ENCODE measurements around the gene P2RX7. TPM values are rescaled to one million over a fixed set of nuclear protein-coding genes. Genes with fewer than 3 reads are reported as not detected.
A peak's percentile ranks its signal among the peaks of the same experiment; 100 is the strongest.

P2RX7 gene
- polyA plus RNA-seq, 1 of the 3 experiments (the other 2 are of a cell fraction) = 0.43 TPM

GRCh38 chr12:121190523-121191031 lies 57.9 kb downstream of the P2RX7 start (continued):
- TF ChIP-seq JUND (IDR thresholded peaks at IDR 0.05) (peak; percentile 50), USF2 (IDR thresholded peaks at IDR 0.05; ENCODE audit: borderline replicate concordance, low read depth, low read length) (no peak), PBX3 (IDR thresholded peaks at IDR 0.05) (peak; percentile 53), MEF2A (IDR thresholded peaks at IDR 0.05; ENCODE audit: borderline replicate concordance, low read depth) (peak; percentile 91), RXRA (IDR thresholded peaks at IDR 0.05; ENCODE audit: borderline replicate concordance, low read depth) (no peak), FOSL2 (IDR thresholded peaks at IDR 0.05; ENCODE audit: borderline replicate concordance, low read depth) (peak; percentile 72), YY1 (IDR thresholded peaks at IDR 0.05; ENCODE audit: low read depth) (no peak), RFX5 (IDR thresholded peaks at IDR 0.05; ENCODE audit: low read length) (no peak)

- no peak for DNase-seq
- Histone ChIP-seq H2AFZ (ENCODE audit: low read depth) (peak overlapping the region; percentile 57; the same call in 1 of the 2 replicates), H3K4me2 (peak overlapping the region; percentile 16; the same call in 1 of the 2 replicates), H3K27me3 (ENCODE audit: insufficient read depth) (no peaks in the 10 kb centered on the region), H3K27ac (ENCODE audit: low read depth in 2 of 2, low read length in 1 of 2) (peak overlapping the region in 1 of 2 experiments; percentile 76; a peak in 2 of 4 replicates), H3K4me3 (ENCODE audit: low read depth in 2 of 2, low read length in 1 of 2) (no peak overlapping the region), H3K9me3 (no peaks in the 10 kb centered on the region), H3K79me2 (ENCODE audit: insufficient read depth) (no peaks in the 10 kb centered on the region), H3F3A (replicated peaks; ENCODE audit: insufficient read depth) (peaks cover 4% of the 10 kb centered on the region), H3K36me3 (replicated peaks in 1 of 2; ENCODE audit: control insufficient read depth in 1 of 2, insufficient read depth in 2 of 2, low read length in 1 of 2) (no peaks in the 10 kb centered on the region), H3K9ac (no peak overlapping the region), H4K20me1 (ENCODE audit: insufficient read depth) (no peaks in the 10 kb centered on the region), H3K9me2 (no peaks in the 10 kb centered on the region), H3K4me1 (ENCODE audit: control insufficient read depth in 1 of 2, insufficient read depth in 2 of 2, low read depth in 1 of 2, low read length in 1 of 2) (peaks cover 0 to 8% of the 10 kb centered on the region in 2 experiments; a peak in 1 of 4 replicates)
- 98% methylated on average over 3 of the region's 3 CpGs for WGBS (ENCODE audit: low lambda C conversion rate)
- TF ChIP-seq REST (IDR thresholded peaks at IDR 0.05; ENCODE audit: low read depth, low read length) = no peak
- TF ChIP-seq POLR2AphosphoS5 (IDR thresholded peaks at IDR 0.05; ENCODE audit: low read depth, low read length) = no peak
- no peak for TF ChIP-seq SIN3A (IDR thresholded peaks at IDR 0.05; ENCODE audit: borderline replicate concordance, low read depth, low read length)
- TF ChIP-seq TCF12 (IDR thresholded peaks at IDR 0.05) = no peak
- ChIA-PET CTCF (no interaction called here), POLR2A (no interaction called here)
Observed at GRCh38 chr12:121191151-121191550, 58.5 kb downstream of the P2RX7 start.
